HG03025 (cell line): Measurements from ENCODE around the gene SETSIP.
"Not testable (repeated sequence)": the region's sequence is repeated elsewhere in the genome, so short reads cannot be mapped to it uniquely, and the experiment has no call there.

Experiments
- ATAC-seq: cut with Tn5 transposase; IDR thresholded peaks from one replicate; pipeline ENCODE4 v1.9.1; 2021; ENCODE audit warnings: mild to moderate bottlenecking, moderate library complexity; ENCODE audit not compliant: unreplicated experiment, low FRiP score

The SETSIP gene

GRCh38 chr1:92075311-92075710, at the start of gene SETSIP:
Gene SETSIP (minus strand): TSS chr1:92075411. CDS start chr1:92075411, 0 bp downstream.
- no peak for ATAC-seq

GRCh38 chr1:92123868-92124267, 48.7 kb upstream of the SETSIP start:
- ATAC-seq, result no peak

- ATAC-seq, result no peak
These were observed 43.6 kb upstream of the SETSIP start for GRCh38 chr1:92118826-92119225.

GRCh38 chr1:92117526-92117925, 42.3 kb upstream of the SETSIP start:
- ATAC-seq, result no peak

- ATAC-seq, result no peak
These were observed 33.4 kb upstream of the SETSIP start for GRCh38 chr1:92108631-92109030.

GRCh38 chr1:92105546-92106081, 30.4 kb upstream of the SETSIP start:
- no peak for ATAC-seq

- no peak for ATAC-seq
These were observed 21.1 kb upstream of the SETSIP start for GRCh38 chr1:92096317-92096716.

- no peak for ATAC-seq
These were observed 20.7 kb upstream of the SETSIP start for GRCh38 chr1:92095874-92096273.

GRCh38 chr1:92094595-92094994, 19.4 kb upstream of the SETSIP start:
- ATAC-seq, result no peak

GRCh38 chr1:92094090-92094489, 18.9 kb upstream of the SETSIP start:
- no peak for ATAC-seq

- ATAC-seq, result no peak
These were observed 16.4 kb upstream of the SETSIP start for GRCh38 chr1:92091625-92092024.

GRCh38 chr1:92087542-92087941, 12.3 kb upstream of the SETSIP start:
- no peak for ATAC-seq

GRCh38 chr1:92085727-92086126, 10.5 kb upstream of the SETSIP start:
- no peak for ATAC-seq

- ATAC-seq, result no peak
These were observed 9.4 kb upstream of the SETSIP start for GRCh38 chr1:92084651-92085050.

GRCh38 chr1:92081031-92081430, 5.8 kb upstream of the SETSIP start:
- ATAC-seq, result no peak

GRCh38 chr1:92080128-92080985, 5.1 kb upstream of the SETSIP start, which contains the start of gene BTBD8:
Gene BTBD8 (plus strand): TSS chr1:92080345. CDS start chr1:92080572, 227 bp downstream.
- ATAC-seq, result peak; percentile 95

GRCh38 chr1:92079441-92079840, 4.2 kb upstream of the SETSIP start:
- ATAC-seq, result no peak

- ATAC-seq, result not testable (repeated sequence)
These were observed 2.9 kb upstream of the SETSIP start for GRCh38 chr1:92078077-92078476.

GRCh38 chr1:92076363-92076762, 1.2 kb upstream of the SETSIP start:
- no peak for ATAC-seq

GRCh38 chr1:92074446-92074845, 765 bp downstream of the SETSIP start:
- ATAC-seq, result not testable (repeated sequence)

GRCh38 chr1:92070892-92071291, 4.3 kb downstream of the SETSIP start:
- ATAC-seq, result no peak

- ATAC-seq, result no peak
These were observed 8.9 kb downstream of the SETSIP start for GRCh38 chr1:92066321-92066720.
